Esophagus muscularis mucosa (tissue), 3 donors: ENCODE measurements around the gene PTMA.
"Not testable (repeated sequence)": the region's sequence is repeated elsewhere in the genome, so short reads cannot be mapped to it uniquely, and the experiment has no call there.

Experiments
- CTCF ChIP-seq, 3 experiments: fragments of 200-600 bp in 2 of 3; fragments of 450-650 bp in 1 of 3; sonication (generic) in 2 of 3; IDR thresholded peaks; one replicate each; pipeline ENCODE4 v1.5.1; 2017 to 2019; ENCODE audit warnings: antibody characterized with exemption in 3 of 3, mild to moderate bottlenecking in 2 of 3, moderate library complexity in 1 of 3
- POLR2AphosphoS5 ChIP-seq, 2 donors: sonication (generic); formaldehyde crosslinking; IDR thresholded peaks; one replicate each; pipeline ENCODE4 v1.6.1; 2017; ENCODE audit warnings: antibody characterized with exemption in 2 of 2

DNA sequence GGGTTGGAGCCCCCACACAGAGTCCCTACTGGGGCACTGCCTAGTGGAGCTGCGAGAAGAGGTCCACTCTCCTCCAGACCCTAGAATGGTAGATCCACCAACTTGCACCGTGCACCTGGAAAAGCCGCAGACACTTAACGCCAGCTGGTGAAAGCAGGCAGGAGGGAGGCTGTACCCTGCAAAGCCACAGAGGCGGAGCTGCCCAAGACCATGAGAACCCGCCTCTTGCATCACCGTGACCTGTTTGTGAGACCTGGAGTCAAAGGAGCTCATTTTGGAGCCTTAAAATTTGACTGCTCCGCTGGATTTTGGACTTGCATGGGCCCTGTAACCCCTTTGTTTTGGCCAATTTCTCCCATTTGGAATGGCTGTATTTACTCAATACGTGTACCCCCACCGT, 40.7 kb downstream of the PTMA start:
- not testable (repeated sequence) for TF ChIP-seq CTCF, POLR2AphosphoS5 (IDR thresholded peaks at IDR 0.05)
